Stimulated activated CD8-positive, alpha-beta memory T cell treated with anti-CD3 and anti-CD28 coated beads, Interleukin-4, amount 100 ng/mL, for 24 hours (primary cell): ENCODE measurements around the gene FAM90A1.
"Not testable (repeated sequence)": the region's sequence is repeated elsewhere in the genome, so short reads cannot be mapped to it uniquely, and the experiment has no call there.

Experiments
- DNase-seq: peaks from one replicate; pipeline ENCODE4 v3.0.0-alpha.2; 2020; ENCODE audit warnings: low read depth

The FAM90A1 gene

DNA sequence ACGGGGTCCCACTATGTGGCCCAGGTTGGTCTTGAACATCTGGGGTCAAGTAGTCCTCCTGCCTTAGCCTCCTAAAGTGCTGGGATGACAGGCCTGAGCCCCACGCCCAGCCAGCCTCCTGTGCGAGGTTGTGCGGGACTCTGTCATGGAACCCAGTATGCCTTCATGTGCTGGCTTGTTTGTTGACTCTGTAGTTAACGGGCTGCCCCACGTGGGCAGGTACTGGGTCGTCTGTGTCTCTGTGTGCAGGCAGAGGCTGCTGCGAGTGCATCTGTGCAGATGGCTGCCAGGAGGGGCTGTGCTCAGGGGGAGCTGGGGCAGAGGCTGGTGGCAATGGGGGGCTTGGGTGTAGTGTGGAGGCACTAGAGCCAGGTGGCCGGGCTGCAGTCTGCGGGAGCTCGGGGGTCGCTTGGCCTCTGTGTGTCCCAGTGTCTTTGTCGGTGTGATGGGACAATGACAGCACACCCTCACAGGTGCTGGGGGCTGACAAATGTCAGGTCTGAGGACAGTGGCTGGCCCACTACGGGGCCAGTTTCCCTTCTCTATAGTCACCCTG, 6.0 kb upstream of the FAM90A1 start:
- not testable (repeated sequence) for DNase-seq

DNA sequence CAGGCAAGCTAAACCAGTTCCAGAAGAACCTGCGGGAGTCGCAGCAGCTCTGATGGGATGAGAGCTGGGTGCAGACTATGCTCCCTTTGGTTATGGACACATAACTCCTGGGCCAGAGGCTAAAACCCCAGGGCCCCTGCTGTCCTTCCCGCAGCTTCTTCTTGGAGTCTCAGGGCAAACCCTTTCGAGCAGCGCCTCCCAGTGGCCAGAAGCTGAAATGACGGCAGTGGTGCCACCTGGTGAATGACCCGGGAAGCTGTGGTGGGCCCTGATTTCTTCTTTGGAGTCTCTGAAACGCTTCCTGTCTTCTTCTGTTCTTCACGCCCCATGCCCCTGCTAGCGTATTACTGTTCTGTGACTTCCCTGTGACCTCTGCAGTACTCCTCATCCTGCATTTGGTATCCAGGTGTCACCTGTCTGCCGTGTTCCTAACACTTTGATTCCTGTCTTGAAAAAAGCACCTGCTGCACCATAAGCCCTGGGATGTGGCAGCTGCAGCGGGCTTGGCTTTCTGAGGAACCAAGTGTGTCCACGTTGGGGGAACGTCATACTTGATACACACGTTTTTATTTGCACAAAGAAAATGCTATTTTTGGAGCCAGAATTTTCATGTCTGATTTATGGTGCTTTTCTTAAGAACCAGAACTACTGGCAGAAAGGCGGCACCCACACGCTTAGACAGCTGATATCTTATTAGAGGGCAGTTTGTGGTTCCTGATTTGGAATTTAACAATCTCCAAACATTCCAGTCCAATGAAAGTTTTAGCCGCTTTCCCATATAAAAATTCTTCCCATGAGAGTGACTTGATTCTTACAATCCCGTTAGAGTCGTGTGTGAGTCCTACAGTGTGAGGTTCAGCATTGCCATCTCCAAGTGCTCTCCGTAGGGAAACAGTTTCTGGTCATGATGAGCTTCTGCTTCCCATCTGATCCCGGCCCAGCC, 4.5 kb upstream of the FAM90A1 start:
- DNase-seq = peak; percentile 57

DNA sequence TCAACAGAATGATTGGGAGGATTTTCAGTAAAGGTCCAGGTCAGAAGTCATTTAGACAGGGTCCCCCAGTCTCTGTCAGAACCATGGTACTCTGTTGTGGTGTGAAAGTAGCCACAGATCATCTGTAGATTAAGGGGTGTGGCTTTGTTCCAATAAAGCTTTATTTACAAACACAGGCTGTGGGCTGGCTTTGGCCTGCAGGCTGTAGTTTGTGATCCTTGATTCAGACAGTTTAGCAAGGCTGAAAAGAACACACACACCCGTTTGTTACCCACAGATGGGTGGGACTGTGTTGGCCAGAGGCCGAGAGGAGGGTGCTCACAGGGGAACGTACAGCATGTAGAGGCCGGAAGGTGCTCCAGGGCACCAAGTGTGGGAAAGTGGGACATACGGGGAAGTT, 3.6 kb upstream of the FAM90A1 start:
- DNase-seq = not testable (repeated sequence)

DNA sequence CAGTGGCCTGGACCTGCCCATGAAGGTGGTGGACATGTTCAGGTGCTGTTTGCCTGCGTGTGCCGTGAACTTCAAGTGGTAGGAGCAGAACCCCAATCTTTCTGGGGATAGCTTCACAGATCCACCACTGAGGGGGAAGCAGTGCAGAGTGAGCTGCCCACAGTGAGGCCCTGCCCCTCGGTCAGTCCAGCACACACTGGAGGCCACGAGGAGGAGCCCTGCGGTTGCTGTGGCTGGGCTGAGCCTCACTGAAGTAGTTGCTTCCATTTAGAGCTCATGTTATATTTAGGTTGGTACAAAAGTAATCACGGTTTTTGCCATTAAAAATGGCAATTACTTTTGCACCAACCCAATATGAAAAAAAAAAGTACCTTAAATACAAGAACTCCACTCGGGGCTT, 2.1 kb upstream of the FAM90A1 start:
- DNase-seq = not testable (repeated sequence)

DNA sequence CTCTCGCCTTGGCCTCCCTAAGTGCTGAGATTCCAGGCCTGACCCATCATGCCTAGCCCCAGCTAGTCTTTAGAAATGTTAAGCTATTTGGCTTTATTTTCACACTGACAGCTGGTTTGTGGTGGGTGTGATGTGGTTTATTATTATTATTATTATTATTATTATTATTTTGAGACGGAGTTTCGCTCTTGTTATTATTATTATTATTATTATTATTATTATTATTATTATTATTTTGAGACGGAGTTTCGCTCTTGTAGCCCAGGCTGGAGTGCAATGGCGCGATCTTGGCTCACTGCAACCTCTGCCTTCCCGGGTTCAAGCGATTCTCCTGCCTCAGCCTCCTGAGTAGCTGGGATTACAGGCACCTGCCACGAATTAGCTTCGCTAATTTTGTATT, 1.2 kb upstream of the FAM90A1 start:
- DNase-seq = not testable (repeated sequence)

- DNase-seq = not testable (repeated sequence)
These were observed 287 bp upstream of the FAM90A1 start for GRCh38 chr12:8227732-8228077.

- no peak for DNase-seq
These were observed 1.1 kb downstream of the FAM90A1 start for GRCh38 chr12:8226355-8226754.

GRCh38 chr12:8224782-8225181, 2.6 kb downstream of the FAM90A1 start:
- DNase-seq = not testable (repeated sequence)

DNA sequence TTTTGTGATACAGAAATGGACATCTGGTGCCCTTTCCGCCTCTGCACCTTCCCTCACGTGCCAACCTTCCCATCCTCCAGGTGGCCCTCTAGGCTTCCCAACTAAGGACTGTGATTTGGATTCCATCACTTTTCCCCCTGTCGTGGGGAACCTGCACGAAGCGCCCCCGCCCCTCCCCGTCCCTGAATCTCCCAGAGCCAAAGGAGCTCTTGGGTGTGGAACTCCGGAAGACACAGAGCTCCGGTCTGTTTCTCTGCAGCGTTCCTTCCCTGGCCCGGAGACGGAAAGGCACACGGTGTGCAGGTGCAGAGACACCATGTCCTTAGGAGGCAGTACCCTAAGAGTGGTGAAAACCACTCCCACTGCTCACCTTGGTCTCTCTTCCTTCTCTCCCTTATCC, 3.8 kb downstream of the FAM90A1 start:
- not testable (repeated sequence) for DNase-seq

DNA sequence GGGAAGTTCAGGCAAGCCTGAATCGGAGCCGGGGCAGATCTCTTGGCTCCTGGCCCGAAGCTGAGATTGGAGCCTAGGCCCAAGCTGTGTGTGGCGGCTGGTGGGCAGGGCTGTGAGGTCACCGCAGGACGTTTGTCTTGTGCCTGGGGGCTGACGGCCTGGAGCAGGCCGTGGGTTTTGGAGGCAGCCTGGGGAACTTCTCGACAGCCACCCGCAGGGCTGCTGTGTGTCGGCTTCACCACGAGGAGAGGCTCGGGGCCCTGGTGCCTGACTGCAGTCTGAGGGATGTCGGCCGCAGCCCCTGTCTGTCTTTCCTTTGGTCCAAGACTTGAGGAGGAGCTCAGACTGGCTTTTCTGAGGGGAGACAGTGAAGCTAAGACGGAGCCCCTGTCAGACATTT, 5.1 kb downstream of the FAM90A1 start:
- not testable (repeated sequence) for DNase-seq

DNA sequence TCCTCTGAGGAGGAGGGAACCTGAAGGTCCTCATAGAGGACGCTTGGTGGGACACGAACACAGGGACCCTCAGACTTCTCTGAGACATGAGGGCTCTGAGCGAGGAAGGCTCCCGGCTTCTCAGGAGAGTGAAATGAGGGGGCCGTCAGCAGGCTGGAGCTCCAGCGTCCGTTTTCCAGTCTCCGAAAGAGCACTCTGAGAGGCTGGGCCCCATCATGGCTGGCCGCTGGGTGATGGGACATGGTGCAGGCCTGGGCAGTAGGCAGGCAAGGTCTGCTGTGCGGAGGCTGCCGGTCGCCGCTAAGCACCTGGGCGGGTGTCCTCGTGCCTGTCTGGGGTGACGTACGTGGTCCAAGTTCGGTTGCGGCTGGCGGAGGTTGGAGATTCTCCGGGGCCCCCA, 5.6 kb downstream of the FAM90A1 start:
- not testable (repeated sequence) for DNase-seq

DNA sequence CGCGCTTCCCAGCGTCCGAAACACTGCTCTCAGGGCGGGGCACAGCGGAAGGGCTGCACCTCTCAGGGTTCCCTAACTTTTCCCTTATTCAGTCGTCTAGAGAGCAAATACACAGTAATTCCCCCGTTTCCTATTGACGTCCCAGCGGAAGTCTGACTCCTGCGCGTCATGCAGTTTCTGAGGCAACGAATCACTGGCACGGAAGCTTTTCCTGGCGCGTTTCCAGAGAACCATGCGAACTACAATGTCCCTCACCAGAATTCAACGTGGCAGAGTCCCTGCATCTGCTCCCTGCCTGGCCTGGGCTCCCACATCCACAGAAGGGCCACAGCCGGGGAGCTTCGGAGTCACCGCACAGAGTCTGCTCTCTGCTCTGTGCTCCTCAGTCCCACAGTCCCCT, 6.0 kb downstream of the FAM90A1 start:
- not testable (repeated sequence) for DNase-seq

DNA sequence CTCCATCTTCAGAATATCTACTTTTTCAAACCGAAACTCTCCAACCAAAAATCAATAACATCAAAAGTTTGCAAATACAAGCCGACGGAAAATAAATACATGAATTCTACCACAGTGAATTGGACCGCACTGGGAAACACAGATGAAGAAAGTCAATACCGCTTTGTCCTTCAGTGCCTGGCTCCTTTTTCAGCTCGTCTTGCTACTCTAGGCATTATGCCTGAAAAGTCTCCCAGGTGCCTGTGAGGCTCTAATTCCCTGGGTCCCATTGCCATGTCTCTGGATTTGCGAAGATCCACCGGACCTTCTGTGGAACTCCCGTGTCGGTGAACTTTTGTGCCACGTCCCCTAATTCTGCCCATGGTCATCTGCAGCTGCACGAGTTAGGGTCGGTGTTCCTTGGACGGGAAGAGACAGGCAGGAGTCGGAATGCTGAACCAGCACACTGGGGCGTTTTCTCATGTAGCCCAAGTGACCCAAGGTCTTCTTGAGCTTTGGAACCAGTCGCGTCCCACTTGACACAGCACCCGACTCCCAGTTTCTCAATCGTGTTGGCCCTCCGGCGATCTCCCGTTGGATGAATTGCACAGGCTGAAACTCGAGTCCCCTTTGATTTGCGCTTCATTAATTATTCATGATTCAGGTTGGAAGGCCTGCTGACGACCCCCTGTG, 8.6 kb downstream of the FAM90A1 start:
- not testable (repeated sequence) for DNase-seq

DNA sequence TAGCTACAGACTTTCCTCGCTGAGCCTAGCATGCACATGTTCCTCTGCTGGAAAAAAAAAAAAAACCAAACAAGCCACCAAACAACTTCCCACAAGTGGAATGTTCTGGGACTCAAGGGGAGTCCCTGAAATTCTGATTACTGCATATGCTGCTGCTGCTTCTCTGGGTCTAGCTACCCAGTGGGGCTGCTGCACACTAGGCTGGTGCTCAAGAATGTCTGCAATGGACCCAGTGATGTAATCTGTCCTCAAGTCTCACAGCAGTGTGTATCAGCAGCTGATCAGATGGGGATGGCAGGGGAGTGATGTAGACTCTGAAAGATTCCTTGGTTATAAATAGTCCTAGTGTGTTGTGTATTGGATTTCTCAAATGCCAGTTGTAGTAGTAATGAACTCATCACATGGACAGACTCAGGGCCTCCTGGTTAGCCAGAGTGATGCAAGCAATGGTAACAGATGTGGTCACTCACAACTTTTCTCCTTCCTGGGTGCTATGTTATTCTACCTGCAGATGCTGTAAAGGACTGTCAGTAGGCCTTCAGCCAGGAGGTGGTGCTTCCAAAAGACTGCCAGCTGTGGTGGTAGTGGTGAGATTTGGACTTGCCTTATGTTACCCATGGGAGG, 29.6 kb downstream of the FAM90A1 start:
- not testable (repeated sequence) for DNase-seq

- DNase-seq = not testable (repeated sequence)
These were observed 39.3 kb downstream of the FAM90A1 start for GRCh38 chr12:8188088-8188487.

- DNase-seq = not testable (repeated sequence)
These were observed 43.2 kb downstream of the FAM90A1 start for GRCh38 chr12:8184206-8184605.

GRCh38 chr12:8183346-8183745, 44.1 kb downstream of the FAM90A1 start:
- DNase-seq = not testable (repeated sequence)

GRCh38 chr12:8182923-8183322, 44.5 kb downstream of the FAM90A1 start:
- not testable (repeated sequence) for DNase-seq

DNA sequence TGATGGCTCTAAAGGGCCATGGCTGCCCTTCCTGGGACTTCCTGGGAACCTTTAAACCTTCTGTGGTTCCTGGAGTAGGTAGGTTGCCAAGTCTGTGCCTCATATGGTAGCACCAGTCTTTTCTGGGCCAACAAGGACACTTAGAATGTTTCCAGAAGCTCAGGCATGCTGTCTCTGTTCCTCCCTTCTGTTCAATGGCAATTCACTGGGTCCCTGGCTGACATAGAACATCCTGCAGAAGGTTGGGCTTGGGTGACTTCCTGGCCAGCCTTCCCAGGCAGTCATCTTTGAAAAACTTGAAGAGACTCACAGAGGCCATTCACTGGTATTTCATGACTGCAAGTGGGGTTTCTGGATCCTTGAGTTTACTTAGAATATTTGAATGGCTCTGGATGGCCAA, 46.1 kb downstream of the FAM90A1 start:
- DNase-seq = not testable (repeated sequence)

DNA sequence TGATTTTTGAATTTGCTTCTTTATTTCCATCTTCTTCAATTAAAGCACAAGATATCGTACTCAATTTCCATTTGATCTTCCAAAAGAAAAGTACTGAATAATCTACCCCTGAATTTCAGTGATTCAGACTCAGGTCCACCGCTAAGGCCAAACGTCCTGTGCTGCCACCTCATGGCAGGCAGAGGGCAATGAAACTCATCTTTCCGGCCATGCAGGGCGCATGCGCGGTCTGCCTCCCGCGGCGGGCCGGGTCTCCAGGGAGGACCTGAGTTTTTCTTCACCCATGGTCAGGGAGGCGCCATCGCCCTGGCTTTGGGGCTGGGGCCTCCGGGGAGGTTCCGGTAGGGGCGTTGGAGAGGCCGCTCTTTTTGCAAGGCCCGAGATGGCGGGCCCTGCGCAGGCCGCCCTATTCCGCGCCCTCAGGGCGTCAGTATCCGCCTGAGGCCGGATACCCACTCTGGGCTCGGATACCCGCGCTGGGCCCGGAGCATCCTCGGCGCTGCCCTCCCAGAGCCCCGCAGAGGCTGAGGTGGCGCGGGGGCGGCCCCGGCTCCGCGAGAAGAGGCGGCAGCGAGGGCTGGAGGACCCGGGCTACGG, 47.3 kb downstream of the FAM90A1 start:
- DNase-seq = peak; percentile 75

DNA sequence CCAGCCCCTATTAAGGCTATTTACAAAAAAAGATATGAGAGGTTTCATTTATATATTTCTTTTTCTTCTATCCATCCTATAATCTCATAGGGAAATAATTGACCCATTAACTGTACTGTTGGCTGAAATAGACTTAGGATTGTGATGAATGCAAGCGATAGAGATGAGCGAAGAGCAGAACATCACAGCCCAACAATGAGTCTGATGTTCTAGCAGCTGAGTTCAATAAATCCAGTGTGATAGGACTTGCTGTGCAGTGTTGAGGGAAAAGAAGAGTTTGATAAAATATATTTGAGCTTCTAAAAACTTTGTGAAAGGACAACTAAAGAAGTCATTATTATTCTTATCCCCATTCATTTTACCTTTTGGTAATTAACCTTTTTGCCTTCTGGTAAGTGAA, 54.5 kb downstream of the FAM90A1 start:
- not testable (repeated sequence) for DNase-seq
